ENCODE data around the gene CA9.

DNA sequence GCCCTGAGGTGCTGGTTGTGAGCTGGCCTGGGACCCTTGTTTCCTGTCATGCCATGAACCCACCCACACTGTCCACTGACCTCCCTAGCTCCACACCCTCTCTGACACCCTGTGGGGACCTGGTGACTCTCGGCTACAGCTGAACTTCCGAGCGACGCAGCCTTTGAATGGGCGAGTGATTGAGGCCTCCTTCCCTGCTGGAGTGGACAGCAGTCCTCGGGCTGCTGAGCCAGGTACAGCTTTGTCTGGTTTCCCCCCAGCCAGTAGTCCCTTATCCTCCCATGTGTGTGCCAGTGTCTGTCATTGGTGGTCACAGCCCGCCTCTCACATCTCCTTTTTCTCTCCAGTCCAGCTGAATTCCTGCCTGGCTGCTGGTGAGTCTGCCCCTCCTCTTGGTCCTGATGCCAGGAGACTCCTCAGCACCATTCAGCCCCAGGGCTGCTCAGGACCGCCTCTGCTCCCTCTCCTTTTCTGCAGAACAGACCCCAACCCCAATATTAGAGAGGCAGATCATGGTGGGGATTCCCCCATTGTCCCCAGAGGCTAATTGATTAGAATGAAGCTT is 6.1 kb downstream of the CA9 start:
- no peak for TF ChIP-seq EZH2 (IDR thresholded peaks at IDR 0.05; ENCODE audit: low read depth)
- TF ChIP-seq, protein P1, sequence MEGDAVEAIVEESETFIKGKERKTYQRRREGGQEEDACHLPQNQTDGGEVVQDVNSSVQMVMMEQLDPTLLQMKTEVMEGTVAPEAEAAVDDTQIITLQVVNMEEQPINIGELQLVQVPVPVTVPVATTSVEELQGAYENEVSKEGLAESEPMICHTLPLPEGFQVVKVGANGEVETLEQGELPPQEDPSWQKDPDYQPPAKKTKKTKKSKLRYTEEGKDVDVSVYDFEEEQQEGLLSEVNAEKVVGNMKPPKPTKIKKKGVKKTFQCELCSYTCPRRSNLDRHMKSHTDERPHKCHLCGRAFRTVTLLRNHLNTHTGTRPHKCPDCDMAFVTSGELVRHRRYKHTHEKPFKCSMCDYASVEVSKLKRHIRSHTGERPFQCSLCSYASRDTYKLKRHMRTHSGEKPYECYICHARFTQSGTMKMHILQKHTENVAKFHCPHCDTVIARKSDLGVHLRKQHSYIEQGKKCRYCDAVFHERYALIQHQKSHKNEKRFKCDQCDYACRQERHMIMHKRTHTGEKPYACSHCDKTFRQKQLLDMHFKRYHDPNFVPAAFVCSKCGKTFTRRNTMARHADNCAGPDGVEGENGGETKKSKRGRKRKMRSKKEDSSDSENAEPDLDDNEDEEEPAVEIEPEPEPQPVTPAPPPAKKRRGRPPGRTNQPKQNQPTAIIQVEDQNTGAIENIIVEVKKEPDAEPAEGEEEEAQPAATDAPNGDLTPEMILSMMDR (conservative IDR thresholded peaks at IDR 0.05): no peak
